IMR-90 (cell line): ENCODE results near the gene ADAP1. TPM values are rescaled to one million over a fixed set of nuclear protein-coding genes. Genes with fewer than 3 reads are reported as not detected.
"Not testable (repeated sequence)": the region's sequence is repeated elsewhere in the genome, so short reads cannot be mapped to it uniquely, and the experiment has no call there.

Experiments
- ATAC-seq: fragments of 200-7000 bp; cut with Tn5 transposase; 2 replicates; pipeline ENCODE4 v1.9.1; 2020; ENCODE audit warnings: low read depth, mild to moderate bottlenecking, moderate library complexity
- BruUV-seq: library from RNA; stranded (reverse); fragments of 400-500 nt; replicated peaks from 2 replicates; lab custom pipeline; 2021; lab: Mats Ljungman, UMichigan
- CTCF ChIA-PET: fragments of 300-600 bp; formaldehyde crosslinking; extraction: SDS; loops from one replicate; lab custom pipeline; 2021; ENCODE audit warnings: antibody characterized with exemption; lab: Yijun Ruan, JAX
- POLR2A ChIA-PET: fragments of 300-600 bp; sonication (Branson Sonifier 250); formaldehyde crosslinking; loops from one replicate; lab custom pipeline; 2022; ENCODE audit warnings: antibody characterized with exemption; ENCODE audit not compliant: unreplicated experiment; lab: Charles Lee
- DNase-seq: peaks from one replicate; pipeline ENCODE4 v3.0.0; 2013
- H2AFZ ChIP-seq: replicated peaks from 2 replicates; pipeline ENCODE3; 2013; ENCODE audit warnings: low read length, mild to moderate bottlenecking; ENCODE audit not compliant: poor library complexity
- H2AK5ac ChIP-seq: 2 replicates; pipeline ENCODE4 v1.6.1; 2013; ENCODE audit warnings: low read depth, low read length, inconsistent platforms
- H2AK9ac ChIP-seq: replicated peaks from 2 replicates; pipeline ENCODE3; 2013; ENCODE audit warnings: mild to moderate bottlenecking, low read depth, low read length, moderate library complexity; ENCODE audit not compliant: poor library complexity
- H2BK120ac ChIP-seq: 2 replicates; pipeline ENCODE4 v1.6.1; 2013; ENCODE audit warnings: low read depth, low read length, inconsistent platforms
- H2BK15ac ChIP-seq: 3 replicates; pipeline ENCODE4 v1.6.1; 2013; ENCODE audit warnings: low read depth, low read length, inconsistent platforms
- H2BK20ac ChIP-seq: 2 replicates; pipeline ENCODE4 v1.6.1; 2013; ENCODE audit warnings: low read depth, mild to moderate bottlenecking, inconsistent platforms, low read length, moderate library complexity
- H2BK5ac ChIP-seq: 2 replicates; pipeline ENCODE4 v1.6.1; 2013; ENCODE audit warnings: mild to moderate bottlenecking, low read depth, low read length, inconsistent platforms; ENCODE audit not compliant: poor library complexity, severe bottlenecking
- H3K14ac ChIP-seq: replicated peaks from 2 replicates; pipeline ENCODE4 v1.6.1; 2013; ENCODE audit warnings: low read depth, low read length, inconsistent platforms
- H3K18ac ChIP-seq: 2 replicates; pipeline ENCODE4 v1.6.1; 2013; ENCODE audit warnings: low read depth, low read length, control low read depth
- H3K23ac ChIP-seq: 2 replicates; pipeline ENCODE4 v1.6.1; 2013; ENCODE audit warnings: low read depth, low read length, inconsistent platforms
- H3K27ac ChIP-seq: 2 replicates; pipeline ENCODE4 v1.5.1; 2013; ENCODE audit warnings: mild to moderate bottlenecking, control low read depth, low read length; ENCODE audit not compliant: insufficient read depth
- H3K27me3 ChIP-seq: 2 replicates; pipeline ENCODE4 v1.6.1; 2013; ENCODE audit warnings: low read length; ENCODE audit not compliant: control insufficient read depth, insufficient read depth
- H3K36me3 ChIP-seq: 2 replicates; pipeline ENCODE4 v1.6.1; 2013; ENCODE audit warnings: low read length, mixed read lengths; ENCODE audit not compliant: control insufficient read depth, insufficient read depth
- H3K4ac ChIP-seq: 2 replicates; pipeline ENCODE4 v1.6.1; 2013; ENCODE audit warnings: low read depth, low read length, inconsistent platforms
- H3K4me1 ChIP-seq: 2 replicates; pipeline ENCODE4 v1.6.1; 2013; ENCODE audit warnings: low read length, mixed read lengths; ENCODE audit not compliant: control insufficient read depth, insufficient read depth
- H3K4me2 ChIP-seq: 2 replicates; pipeline ENCODE4 v1.6.1; 2013; ENCODE audit warnings: low read depth, mild to moderate bottlenecking, control low read depth, low read length, moderate library complexity
- H3K4me3 ChIP-seq: 2 replicates; pipeline ENCODE4 v1.5.1; 2013; ENCODE audit warnings: low read depth, mild to moderate bottlenecking, control low read depth, low read length, moderate library complexity; ENCODE audit not compliant: insufficient read depth
- H3K56ac ChIP-seq: 2 replicates; pipeline ENCODE4 v1.6.1; 2013; ENCODE audit warnings: low read length, inconsistent platforms; ENCODE audit not compliant: insufficient read depth; ENCODE audit errors: extremely low read depth
- H3K79me1 ChIP-seq, 2 experiments: 2 replicates each; pipeline ENCODE4 v1.6.1; 2013; ENCODE audit warnings: low read length in 2 of 2, inconsistent platforms in 1 of 2, low read depth in 1 of 2
- H3K9ac ChIP-seq: 2 replicates; pipeline ENCODE4 v1.6.1; 2013; ENCODE audit warnings: low read depth, low read length, control low read depth
- H3K9me1 ChIP-seq: 2 replicates; pipeline ENCODE4 v1.6.1; 2013; ENCODE audit warnings: low read length, inconsistent platforms; ENCODE audit not compliant: insufficient read depth
- H3K9me3 ChIP-seq: 2 replicates; pipeline ENCODE4 v1.6.1; 2013; ENCODE audit warnings: low read length; ENCODE audit not compliant: control insufficient read depth, insufficient read depth
- H4K20me1 ChIP-seq: 2 replicates; pipeline ENCODE4 v1.6.1; 2013; ENCODE audit warnings: low read length, inconsistent platforms; ENCODE audit not compliant: insufficient read depth
- H4K5ac ChIP-seq: 2 replicates; pipeline ENCODE4 v1.6.1; 2013; ENCODE audit warnings: mild to moderate bottlenecking, low read depth, low read length, control low read depth
- H4K8ac ChIP-seq, 2 experiments: 2 replicates each; pipeline ENCODE4 v1.6.1; 2013; ENCODE audit warnings: low read depth in 2 of 2, low read length in 2 of 2, control low read depth in 1 of 2, inconsistent platforms in 1 of 2
- H4K91ac ChIP-seq: 2 replicates; pipeline ENCODE4 v1.6.1; 2013; ENCODE audit warnings: low read depth, low read length, inconsistent platforms; ENCODE audit not compliant: insufficient read depth
- WGBS, 2 experiments: methylation state at CpG; one replicate each; pipeline versions ENCODE4 v1.1.5 to v1.1.7; 2013; ENCODE audit warnings: missing lambda C conversion rate in 2 of 2; ENCODE audit not compliant: insufficient read length in 1 of 2; ENCODE audit errors: extremely low coverage in 2 of 2; 5-methylcytosine and 5-hydroxymethylcytosine counted together
- dilution Hi-C: fragments of 300-500 bp; cut with HindIII; formaldehyde crosslinking; loops from one replicate; pipeline ENCODE4 v1.14.3; 2018; ENCODE audit warnings: low sequenced_read_pairs; ENCODE audit not compliant: unreplicated experiment
- in situ Hi-C: fragments of 300-500 bp; cut with MboI; formaldehyde crosslinking; loops from 3 replicates; pipeline ENCODE4 v1.14.3; 2019; ENCODE audit warnings: low sequenced_read_pairs, inconsistent platforms, mixed read lengths
- intact Hi-C: fragments of 100-400 bp; cut with micrococcal nuclease; formaldehyde crosslinking; loops from 2 replicates; pipeline ENCODE4 v1.10.0; 2022
- polyA plus RNA-seq, 3 experiments: library from polyadenylated mRNA; depleted of rRNA; stranded (reverse); fragments of >200 nt; gene quantifications; 2 replicates each; pipeline ENCODE4 v1.2.3, GENCODE V29; 2012; ENCODE audit warnings: low replicate concordance in 1 of 3
- total RNA-seq: library from RNA; depleted of rRNA; stranded (reverse); fragments of >200 nt; gene quantifications from 2 replicates; pipeline ENCODE4 v1.2.3, GENCODE V29; 2012

ADAP1 gene
- total and polyA plus RNA-seq, 2 of the 4 experiments (the other 2 are of a cell fraction): 1.4 to 2.0 TPM

DNA sequence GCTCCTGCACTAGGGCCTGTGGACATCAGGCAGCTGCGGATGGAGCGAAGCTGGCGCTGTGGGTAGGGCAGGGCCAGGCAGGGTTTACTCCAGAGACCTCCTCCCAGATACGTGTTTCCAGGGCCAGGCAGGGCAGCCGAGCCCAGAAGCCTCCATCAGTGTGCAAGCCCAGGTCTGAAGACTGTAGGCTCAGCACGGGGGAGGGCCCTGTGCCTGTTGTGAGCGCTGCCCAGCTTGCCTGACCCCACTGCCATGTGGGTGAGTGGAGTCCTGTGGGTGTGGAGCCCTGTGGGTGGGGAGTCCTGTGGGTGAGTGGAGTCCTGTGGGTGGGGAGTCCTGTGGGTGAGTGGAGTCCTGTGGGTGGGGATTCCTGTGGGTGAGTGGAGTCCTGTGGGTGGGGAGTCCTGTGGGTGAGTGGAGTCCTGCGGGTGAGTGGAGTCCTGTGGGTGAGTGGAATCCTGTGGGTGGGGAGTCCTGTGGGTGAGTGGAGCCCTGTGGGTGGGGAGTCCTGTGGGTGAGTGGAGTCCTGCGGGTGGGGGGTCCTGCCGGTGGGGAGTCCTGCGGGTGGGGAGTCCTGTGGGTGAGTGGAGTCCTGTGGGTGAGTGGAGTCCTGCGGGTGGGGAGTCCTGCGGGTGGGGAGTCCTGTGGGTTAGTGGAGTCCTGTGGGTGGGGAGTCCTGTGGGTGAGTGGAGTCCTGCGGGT is 46.7 kb upstream of the ADAP1 start:
- H3K9me3 ChIP-seq, H3K23ac ChIP-seq, H3K27me3 ChIP-seq, H4K20me1 ChIP-seq, H2AFZ ChIP-seq, H3K4me3 ChIP-seq, H3K9me1 ChIP-seq, H4K91ac ChIP-seq, H3K27ac ChIP-seq, H3K9ac ChIP-seq, H3K56ac ChIP-seq, CTCF ChIA-PET, H2BK20ac ChIP-seq, intact Hi-C loops, H3K18ac ChIP-seq, dilution Hi-C loops, H2BK5ac ChIP-seq, POLR2A ChIA-PET, H3K4me1 ChIP-seq, H3K4ac ChIP-seq, H2BK15ac ChIP-seq, H3K4me2 ChIP-seq, ATAC-seq, BruUV-seq, H4K5ac ChIP-seq, H3K14ac ChIP-seq, H4K8ac ChIP-seq, H2AK9ac ChIP-seq, H3K79me1 ChIP-seq, DNase-seq, in situ Hi-C loops, H2BK120ac ChIP-seq, H2AK5ac ChIP-seq: not testable (repeated sequence)
- 94% methylated on average over 4 of the region's 14 CpGs; no CpG with 5 or more reads in 1 of the 2 experiments for WGBS, 2 experiments
- H3K36me3 ChIP-seq: peaks cover 15% of the 10 kb centered on the region; the same call in 1 of the 2 replicates
